Measurements from ENCODE around the gene PATJ. TPM values are rescaled to one million over a fixed set of nuclear protein-coding genes. Genes with fewer than 3 reads are reported as not detected.

PATJ gene, protein sequence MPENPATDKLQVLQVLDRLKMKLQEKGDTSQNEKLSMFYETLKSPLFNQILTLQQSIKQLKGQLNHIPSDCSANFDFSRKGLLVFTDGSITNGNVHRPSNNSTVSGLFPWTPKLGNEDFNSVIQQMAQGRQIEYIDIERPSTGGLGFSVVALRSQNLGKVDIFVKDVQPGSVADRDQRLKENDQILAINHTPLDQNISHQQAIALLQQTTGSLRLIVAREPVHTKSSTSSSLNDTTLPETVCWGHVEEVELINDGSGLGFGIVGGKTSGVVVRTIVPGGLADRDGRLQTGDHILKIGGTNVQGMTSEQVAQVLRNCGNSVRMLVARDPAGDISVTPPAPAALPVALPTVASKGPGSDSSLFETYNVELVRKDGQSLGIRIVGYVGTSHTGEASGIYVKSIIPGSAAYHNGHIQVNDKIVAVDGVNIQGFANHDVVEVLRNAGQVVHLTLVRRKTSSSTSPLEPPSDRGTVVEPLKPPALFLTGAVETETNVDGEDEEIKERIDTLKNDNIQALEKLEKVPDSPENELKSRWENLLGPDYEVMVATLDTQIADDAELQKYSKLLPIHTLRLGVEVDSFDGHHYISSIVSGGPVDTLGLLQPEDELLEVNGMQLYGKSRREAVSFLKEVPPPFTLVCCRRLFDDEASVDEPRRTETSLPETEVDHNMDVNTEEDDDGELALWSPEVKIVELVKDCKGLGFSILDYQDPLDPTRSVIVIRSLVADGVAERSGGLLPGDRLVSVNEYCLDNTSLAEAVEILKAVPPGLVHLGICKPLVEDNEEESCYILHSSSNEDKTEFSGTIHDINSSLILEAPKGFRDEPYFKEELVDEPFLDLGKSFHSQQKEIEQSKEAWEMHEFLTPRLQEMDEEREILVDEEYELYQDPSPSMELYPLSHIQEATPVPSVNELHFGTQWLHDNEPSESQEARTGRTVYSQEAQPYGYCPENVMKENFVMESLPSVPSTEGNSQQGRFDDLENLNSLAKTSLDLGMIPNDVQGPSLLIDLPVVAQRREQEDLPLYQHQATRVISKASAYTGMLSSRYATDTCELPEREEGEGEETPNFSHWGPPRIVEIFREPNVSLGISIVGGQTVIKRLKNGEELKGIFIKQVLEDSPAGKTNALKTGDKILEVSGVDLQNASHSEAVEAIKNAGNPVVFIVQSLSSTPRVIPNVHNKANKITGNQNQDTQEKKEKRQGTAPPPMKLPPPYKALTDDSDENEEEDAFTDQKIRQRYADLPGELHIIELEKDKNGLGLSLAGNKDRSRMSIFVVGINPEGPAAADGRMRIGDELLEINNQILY (N-terminal part only)
- total RNA-seq, result 43.2 TPM

DNA sequence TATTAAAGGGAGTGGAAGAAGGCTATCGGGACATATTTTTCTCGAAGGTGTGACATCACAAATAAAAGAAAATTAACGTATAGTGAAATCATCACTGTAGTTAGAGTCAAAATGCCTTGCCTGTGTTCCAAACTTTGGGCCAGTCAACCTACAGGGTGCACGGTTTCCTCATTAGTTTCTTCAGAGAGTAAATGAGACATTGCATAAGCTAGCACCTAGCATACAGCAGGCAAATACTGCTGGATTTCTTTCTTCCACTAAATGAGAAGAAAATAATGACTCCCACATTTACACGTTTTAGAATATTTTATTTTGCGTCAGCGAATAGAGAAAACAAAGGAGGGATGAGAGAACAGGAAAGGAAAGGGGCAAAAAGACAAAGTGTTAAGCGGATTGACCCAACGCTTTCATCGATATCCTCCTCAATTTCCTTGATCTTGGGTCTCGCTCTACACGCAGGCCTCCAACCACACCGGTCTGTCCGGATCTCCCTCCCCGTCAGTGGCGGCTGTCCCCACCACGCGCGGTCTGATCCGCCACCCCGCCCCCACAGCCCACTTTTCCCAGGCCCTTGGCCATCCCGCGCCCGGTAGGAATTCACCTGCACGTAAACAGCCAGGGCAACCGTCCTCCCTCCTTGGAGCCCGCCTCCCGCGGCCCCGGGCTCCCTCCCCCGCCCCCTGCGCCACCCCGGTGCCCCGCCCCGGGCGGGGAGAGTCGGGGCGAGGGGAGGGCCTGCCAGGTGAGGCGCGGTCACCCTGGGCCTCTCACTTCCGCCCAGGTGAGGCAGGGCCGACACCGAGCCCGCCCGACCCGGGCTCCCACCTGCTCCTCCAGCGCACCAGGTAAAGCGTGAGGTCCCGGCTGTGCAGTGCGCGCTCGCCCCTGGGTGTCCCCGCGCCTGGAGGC lies at the start of gene PATJ:
PATJ (plus strand) TSS at position 770 of the 909 bp plus-strand sequence. CDS start 20,413 bp downstream, outside the sequence.

DNA sequence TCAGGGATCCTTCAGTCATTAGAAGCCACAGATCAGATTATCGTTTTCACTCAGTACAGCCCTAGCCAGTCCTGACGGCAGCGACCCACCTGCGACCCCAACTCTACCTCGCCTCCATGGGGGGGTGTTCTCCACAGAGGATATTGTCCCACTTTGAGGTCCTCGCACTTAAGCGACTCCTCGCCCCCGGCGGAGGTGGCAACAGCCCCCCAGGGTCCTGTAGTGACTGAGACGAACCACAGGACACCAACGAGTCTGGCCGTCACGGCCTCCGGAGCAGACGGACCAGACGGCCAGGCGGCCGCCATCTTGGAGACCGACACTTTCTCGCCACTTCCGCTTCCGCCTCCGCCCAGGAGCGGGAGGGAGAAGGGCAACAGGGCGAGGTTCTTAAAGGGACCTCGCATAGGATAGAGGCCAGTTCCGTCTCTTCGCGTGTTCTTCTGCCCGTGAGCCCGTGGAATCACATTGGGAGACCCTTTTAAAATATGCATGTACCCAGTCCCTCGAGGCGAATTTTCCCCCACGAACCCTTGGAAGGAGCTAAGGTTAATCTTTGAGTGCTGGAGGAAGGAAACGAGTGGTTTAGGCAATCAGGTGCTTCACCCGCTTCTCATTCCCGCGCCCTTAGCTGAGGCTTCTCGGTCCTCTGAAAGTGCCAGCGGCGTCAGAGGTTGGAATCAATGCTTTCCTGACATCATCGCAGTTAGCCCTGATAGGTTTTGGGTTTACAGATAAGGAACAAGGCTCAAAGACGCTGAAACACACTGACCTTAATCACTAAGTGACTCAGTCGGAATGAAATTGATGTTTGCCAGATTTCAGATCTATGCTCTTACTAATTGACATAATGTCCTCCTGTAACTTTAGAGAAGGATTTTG lies 17.2 kb upstream of the PATJ start, which contains the start of gene TM2D1:
TM2D1 (minus strand) TSS at position 329 of the 882 bp plus-strand sequence; CDS start at position 308, 21 bp downstream.

DNA sequence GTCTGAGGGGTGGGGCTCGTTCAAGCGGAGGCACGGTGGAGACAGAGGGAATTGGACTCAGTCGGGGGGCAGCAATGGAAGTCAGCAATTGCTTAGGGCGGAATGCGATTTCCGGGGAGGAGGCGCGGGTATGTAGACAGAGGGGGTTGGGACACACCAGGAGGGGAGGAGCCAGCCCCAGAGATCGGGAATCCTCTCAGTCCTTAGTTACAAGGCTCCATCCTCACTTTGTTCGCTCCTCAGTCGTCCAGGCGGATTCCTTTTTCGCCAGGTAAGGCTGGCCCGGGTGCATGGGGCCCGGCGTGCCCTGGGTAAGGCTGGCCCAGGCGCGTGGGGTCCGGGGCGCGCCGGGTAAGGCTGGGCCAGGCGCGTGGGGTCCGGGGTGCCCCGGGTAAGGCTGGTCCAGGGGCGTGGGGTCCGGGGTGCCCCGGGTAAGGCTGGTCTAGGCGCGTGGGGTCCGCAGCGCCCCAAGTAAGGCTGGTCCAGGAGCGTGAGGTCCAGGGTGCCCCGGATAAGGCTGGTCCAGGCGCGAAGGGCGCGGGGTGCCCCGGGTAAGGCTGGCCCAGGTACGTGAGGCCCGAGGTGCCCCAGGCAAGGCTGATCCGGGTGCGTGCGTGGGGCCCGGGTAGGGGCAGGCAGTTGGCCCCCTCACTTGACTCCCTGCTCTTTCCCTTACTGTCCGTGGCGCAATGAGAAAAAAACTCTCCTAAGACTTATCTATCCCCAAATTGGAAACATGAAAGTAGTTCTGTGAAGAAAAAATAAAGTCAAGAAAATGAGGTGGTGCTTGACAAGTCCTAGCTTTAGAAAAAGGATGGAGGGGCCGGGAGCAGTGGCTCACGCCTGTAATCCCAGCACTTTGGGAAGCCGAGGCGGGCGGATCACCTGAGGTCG lies 452.6 kb downstream of the PATJ start, which contains the start of gene L1TD1:
L1TD1 (plus strand) TSS at position 199 of the 894 bp plus-strand sequence. CDS start 11,780 bp downstream, outside the sequence.

Small RNA genes lying within 50 kb of the gene (small RNA-seq; reads per million reads assigned to genes)
- gene LAMTOR5P1 (ENCODE audit: low replicate concordance) (not detected), gene MIR3116-1 (ENCODE audit: low replicate concordance) (not detected), gene RN7SL180P (ENCODE audit: low replicate concordance) (not detected), gene RNU6-1177P (ENCODE audit: low replicate concordance) (not detected), gene RNU6-414P (ENCODE audit: low replicate concordance) (not detected)

Other genes starting within 250 kb of the PATJ start
- gene TM2D1, start 17.3 kb upstream of the PATJ start, total RNA-seq, result 86.4 TPM

Measured in parietal lobe (tissue), 2 donors.